Activated T-helper 1 cell treated with anti-CD3 and anti-CD28 coated beads, Interleukin-2, amount 50 U/mL, for 16 hours (primary cell): ENCODE data around the gene ARHGAP18.

Source experiments
- DNase-seq, 2 donors: peaks; one replicate each; pipeline ENCODE4 v3.0.0-alpha.2; 2020; ENCODE audit warnings: low read depth in 1 of 2, low spot score in 1 of 2

Gene ARHGAP18

GRCh38 chr6:129719692-129720091 is 9.7 kb upstream of the ARHGAP18 start:
- no peak for DNase-seq

GRCh38 chr6:129717277-129717676 is 7.3 kb upstream of the ARHGAP18 start:
- DNase-seq = no peak

GRCh38 chr6:129713806-129714333 is 3.9 kb upstream of the ARHGAP18 start:
- DNase-seq = no peak

GRCh38 chr6:129711271-129711631 is 1.3 kb upstream of the ARHGAP18 start:
- no peak for DNase-seq

- DNase-seq = no peak
Observed at GRCh38 chr6:129710450-129711270, 683 bp upstream of the ARHGAP18 start.

GRCh38 chr6:129709196-129709768 is 695 bp downstream of the ARHGAP18 start:
- DNase-seq = no peak

GRCh38 chr6:129708496-129709195 is 1.3 kb downstream of the ARHGAP18 start:
- no peak for DNase-seq

- DNase-seq = no peak
Observed at GRCh38 chr6:129707882-129708495, 2.0 kb downstream of the ARHGAP18 start.

GRCh38 chr6:129707028-129707427 is 2.9 kb downstream of the ARHGAP18 start:
- no peak for DNase-seq

- no peak for DNase-seq
Observed at GRCh38 chr6:129705212-129705611, 4.8 kb downstream of the ARHGAP18 start.

- DNase-seq = no peak
Observed at GRCh38 chr6:129704708-129705107, 5.3 kb downstream of the ARHGAP18 start.

GRCh38 chr6:129701721-129702455 is 8.1 kb downstream of the ARHGAP18 start:
- no peak for DNase-seq

GRCh38 chr6:129700666-129701065 is 9.3 kb downstream of the ARHGAP18 start:
- no peak for DNase-seq

- DNase-seq = no peak
Observed at GRCh38 chr6:129699659-129700058, 10.3 kb downstream of the ARHGAP18 start.

GRCh38 chr6:129698430-129698829 is 11.5 kb downstream of the ARHGAP18 start:
- no peak for DNase-seq

- no peak for DNase-seq
Observed at GRCh38 chr6:129697788-129698187, 12.2 kb downstream of the ARHGAP18 start.

GRCh38 chr6:129696843-129697242 is 13.1 kb downstream of the ARHGAP18 start:
- no peak for DNase-seq

- no peak for DNase-seq
Observed at GRCh38 chr6:129696028-129696418, 14.0 kb downstream of the ARHGAP18 start.

- DNase-seq = no peak
Observed at GRCh38 chr6:129695373-129696027, 14.5 kb downstream of the ARHGAP18 start.

GRCh38 chr6:129694036-129694435 is 15.9 kb downstream of the ARHGAP18 start:
- DNase-seq = no peak
